NCI-H2171 (cell line): Measurements from ENCODE around the gene CREBL2.

Experiments used
- DNase-seq: peaks from one replicate; lab custom pipeline; 2025; lab: John Stamatoyannopoulos, UW

Gene CREBL2

GRCh38 chr12:12676605-12677004 lies 64.9 kb downstream of the CREBL2 start:
- DNase-seq, result no peak

- no peak for DNase-seq
These were observed 69.5 kb downstream of the CREBL2 start for GRCh38 chr12:12681061-12681765.

- DNase-seq, result no peak
These were observed 70.6 kb downstream of the CREBL2 start for GRCh38 chr12:12682284-12682683.

GRCh38 chr12:12683136-12683697 lies 71.5 kb downstream of the CREBL2 start:
- DNase-seq, result no peak

GRCh38 chr12:12683725-12684124 lies 72.0 kb downstream of the CREBL2 start:
- DNase-seq, result no peak

- DNase-seq, result peak; percentile 57
These were observed 72.9 kb downstream of the CREBL2 start for GRCh38 chr12:12684375-12685106.

- no peak for DNase-seq
These were observed 73.6 kb downstream of the CREBL2 start for GRCh38 chr12:12685305-12685704.

- no peak for DNase-seq
These were observed 74.8 kb downstream of the CREBL2 start for GRCh38 chr12:12686472-12686871.

- no peak for DNase-seq
These were observed 75.2 kb downstream of the CREBL2 start for GRCh38 chr12:12686925-12687324.

- DNase-seq, result no peak
These were observed 78.1 kb downstream of the CREBL2 start for GRCh38 chr12:12689647-12690300.

- DNase-seq, result no peak
These were observed 79.9 kb downstream of the CREBL2 start for GRCh38 chr12:12691549-12691948.

GRCh38 chr12:12693111-12693671 lies 81.5 kb downstream of the CREBL2 start:
- no peak for DNase-seq
